HFFc6 (cell line): Measurements from ENCODE around the gene RPH3AL. TPM values are rescaled to one million over a fixed set of nuclear protein-coding genes. Genes with fewer than 3 reads are reported as not detected.
"Not testable (repeated sequence)": the region's sequence is repeated elsewhere in the genome, so short reads cannot be mapped to it uniquely, and the experiment has no call there.

Source experiments
- DNase-seq: peaks from one replicate; pipeline ENCODE4 v3.0.0-alpha.2; 2018
- H3K27ac Mint-ChIP-seq: 2 replicates; pipeline ENCODE4 v1.8.0; 2020; ENCODE audit warnings: mild to moderate bottlenecking, mixed read lengths
- H3K27me3 Mint-ChIP-seq: 2 replicates; pipeline ENCODE4 v1.8.0; 2021; ENCODE audit warnings: mild to moderate bottlenecking, moderate library complexity, mixed read lengths; ENCODE audit not compliant: insufficient read depth
- H3K36me3 Mint-ChIP-seq: 2 replicates; pipeline ENCODE4 v1.8.0; 2021; ENCODE audit warnings: low read depth, mixed read lengths
- H3K4me1 Mint-ChIP-seq: 2 replicates; pipeline ENCODE4 v1.8.0; 2020; ENCODE audit warnings: low read depth, mixed read lengths
- H3K4me3 Mint-ChIP-seq: 2 replicates; pipeline ENCODE4 v1.8.0; 2020; ENCODE audit warnings: mild to moderate bottlenecking, moderate library complexity, mixed read lengths
- H3K9me3 Mint-ChIP-seq: 2 replicates; pipeline ENCODE4 v1.8.0; 2020; ENCODE audit warnings: mild to moderate bottlenecking, mixed read lengths
- CTCF ChIP-seq: fragments of 200-600 bp; sonication (generic); IDR thresholded peaks from 2 replicates; pipeline ENCODE4 v1.5.0; 2021; ENCODE audit warnings: antibody characterized with exemption, mild to moderate bottlenecking
- total RNA-seq, 6 experiments: library from RNA; stranded (reverse); fragmentation: NEBNext Ultra II Directional; extraction: Animal tissue kit (Norgen Biotek cat#: 25700); gene quantifications; 2 replicates in 1 of 6; 3 replicates in 5 of 6; pipeline ENCODE4 v1.2.3, GENCODE V29; 2021

Gene RPH3AL
- total RNA-seq, 6 experiments from 2014 or later, result 1.4 to 2.4 (median 2.0) TPM

- Mint-ChIP-seq H3K27ac (no peak overlapping the region), H3K4me3 (no peak overlapping the region), H3K36me3 (no peaks in the 10 kb centered on the region), H3K4me1 (no peaks in the 10 kb centered on the region), H3K27me3 (no peaks in the 10 kb centered on the region; the same call in 1 of the 2 replicates), H3K9me3 (no peaks in the 10 kb centered on the region)
- no peak for DNase-seq
- no peak for TF ChIP-seq CTCF
These were observed 136.0 kb downstream of the RPH3AL start for GRCh38 chr17:216625-217024.

GRCh38 chr17:215563-216478 is 136.8 kb downstream of the RPH3AL start:
- not testable (repeated sequence) for H3K27ac Mint-ChIP-seq, H3K4me3 Mint-ChIP-seq

GRCh38 chr17:214881-215331 is 137.7 kb downstream of the RPH3AL start:
- Mint-ChIP-seq H3K4me3 (no peak overlapping the region), H3K4me1 (no peaks in the 10 kb centered on the region)

More at GRCh38 chr17:215563-216478, 136.8 kb downstream of the RPH3AL start:
- H3K36me3 Mint-ChIP-seq, DNase-seq, H3K9me3 Mint-ChIP-seq, H3K27me3 Mint-ChIP-seq, H3K4me1 Mint-ChIP-seq: not testable (repeated sequence)

GRCh38 chr17:213286-214105 is 139.1 kb downstream of the RPH3AL start:
- TF ChIP-seq CTCF, result no peak
- DNase-seq, result no peak
- Mint-ChIP-seq H3K36me3 (no peaks in the 10 kb centered on the region), H3K4me3 (no peak overlapping the region), H3K4me1 (no peaks in the 10 kb centered on the region), H3K9me3 (no peaks in the 10 kb centered on the region), H3K27ac (no peak overlapping the region), H3K27me3 (peaks cover 15% of the 10 kb centered on the region)

More at GRCh38 chr17:214881-215331, 137.7 kb downstream of the RPH3AL start:
- no peak for TF ChIP-seq CTCF
- DNase-seq, result no peak
- Mint-ChIP-seq H3K27me3 (peaks cover 9% of the 10 kb centered on the region), H3K36me3 (no peaks in the 10 kb centered on the region), H3K9me3 (no peaks in the 10 kb centered on the region), H3K27ac (no peak overlapping the region)

GRCh38 chr17:210402-210801 is 142.2 kb downstream of the RPH3AL start:
- H3K27me3 Mint-ChIP-seq, result peaks cover 23% of the 10 kb centered on the region
- TF ChIP-seq CTCF, result no peak
- no peak overlapping the region for H3K27ac Mint-ChIP-seq
- no peak overlapping the region for H3K4me3 Mint-ChIP-seq
- H3K36me3 Mint-ChIP-seq, result peaks cover 8% of the 10 kb centered on the region; the same call in 1 of the 2 replicates
- H3K4me1 Mint-ChIP-seq, result no peaks in the 10 kb centered on the region
- peaks cover 10% of the 10 kb centered on the region for H3K9me3 Mint-ChIP-seq
- DNase-seq, result no peak
